ENCODE data around the gene CTBP2. TPM values are rescaled to one million over a fixed set of nuclear protein-coding genes. Genes with fewer than 3 reads are reported as not detected.
A peak's percentile ranks its signal among the peaks of the same experiment; 100 is the strongest.

Gene CTBP2
- total RNA-seq, 1 experiment from 2014 or later: 77.8 TPM

DNA sequence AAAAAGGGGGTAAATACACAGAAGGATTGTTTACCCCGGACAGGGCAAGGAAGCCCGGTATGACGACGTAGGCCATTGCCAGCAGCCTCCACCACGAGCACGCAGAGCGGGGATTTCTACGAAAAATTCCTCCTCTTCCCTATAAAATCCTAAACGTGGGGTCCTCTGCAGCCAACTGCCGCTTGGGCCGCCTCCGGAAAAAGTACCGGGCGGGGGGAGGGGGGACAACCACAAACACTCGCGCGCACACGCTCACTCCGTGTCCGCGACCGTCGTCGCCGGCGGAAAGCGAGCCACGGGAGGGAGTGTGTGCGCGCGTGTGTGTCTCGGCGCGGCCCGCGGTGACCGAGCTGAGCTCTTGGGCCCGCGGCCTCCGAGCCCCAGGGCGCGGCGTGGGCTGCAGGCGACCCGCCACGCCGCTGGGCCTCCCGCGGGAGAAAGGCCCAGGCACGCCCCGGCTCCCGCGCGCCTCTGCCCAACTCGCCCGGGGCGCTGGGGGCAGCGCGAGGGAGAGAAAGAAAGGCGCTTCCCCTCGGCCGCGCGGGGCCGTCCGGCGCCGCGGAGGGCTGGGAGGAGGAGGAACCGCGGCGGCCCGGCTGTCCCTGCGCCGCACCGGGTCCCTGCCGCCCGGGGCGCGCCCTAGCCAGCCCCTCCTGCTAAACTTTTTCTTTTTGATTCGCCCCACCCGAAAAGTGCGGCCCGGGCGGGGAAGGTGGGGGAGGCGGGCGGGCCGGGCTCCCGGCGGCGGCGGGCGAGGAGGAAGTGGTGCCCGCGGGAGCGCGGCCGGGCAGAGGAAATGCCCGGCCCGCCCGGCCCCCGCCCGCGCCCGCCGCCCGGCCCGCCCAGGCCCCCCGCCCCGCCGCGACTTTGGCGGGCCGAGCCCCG lies 1.5 kb downstream of the CTBP2 start:
- Histone ChIP-seq H3K9me3 (ENCODE audit: low read depth, low read length, poor library complexity, severe bottlenecking) (no peaks in the 10 kb centered on the region), H3K36me3 (ENCODE audit: insufficient read depth, low read length, poor library complexity, severe bottlenecking) (no peaks in the 10 kb centered on the region), H3K27me3 (replicated peaks; ENCODE audit: insufficient read depth, low read depth, low read length, poor library complexity) (no peaks in the 10 kb centered on the region), H3K4me3 (ENCODE audit: low read depth, low read length, poor library complexity, severe bottlenecking) (peak overlapping the region; percentile 91), H3K27ac (ENCODE audit: low read depth, low read length, poor library complexity, severe bottlenecking) (peak overlapping the region; percentile 91), H3K4me1 (ENCODE audit: insufficient read depth, low read length, poor library complexity, severe bottlenecking) (peaks cover 41% of the 10 kb centered on the region)
- CTCF ChIA-PET: no interaction called here
- intact Hi-C loops (cut with micrococcal nuclease; ENCODE audit: unreplicated experiment): loop anchor here (10.0 kb wide), 1 partner anchor 104 kb away; no protein-coding TSS in a partner anchor
- no peak for TF ChIP-seq CTCF (conservative IDR thresholded peaks at IDR 0.05; ENCODE audit: low read depth, low read length)
- no peak for TF ChIP-seq EZH2 (IDR thresholded peaks at IDR 0.05; ENCODE audit: borderline replicate concordance, low read depth, low read length, poor library complexity, severe bottlenecking)
- peak; percentile 63 for DNase-seq (ENCODE audit: low spot score)
- POLR2A ChIA-PET (ENCODE audit: low non-redundant PET): no interaction called here
- BruUV-seq (replicated peaks): no TSS peak

DNA sequence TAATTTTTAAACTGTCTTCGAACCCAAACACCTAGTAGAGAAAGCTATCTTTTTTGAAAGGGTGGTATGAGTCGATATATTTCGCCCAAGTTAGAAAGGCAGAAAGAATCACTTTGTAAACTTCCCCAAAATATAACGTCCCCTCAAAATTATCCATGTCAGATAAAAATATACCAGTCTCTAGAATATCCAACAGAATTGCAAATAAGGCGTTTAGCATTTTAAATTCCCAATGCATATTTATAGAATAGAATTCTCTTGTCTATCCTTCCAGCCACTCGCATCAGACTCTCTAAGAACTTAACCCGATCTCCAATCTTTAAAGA lies 2.1 kb downstream of the CTBP2 start:
- DNase-seq (ENCODE audit: low spot score): no peak
- Histone ChIP-seq H3K4me1 (ENCODE audit: insufficient read depth, low read length, poor library complexity, severe bottlenecking) (peaks cover 41% of the 10 kb centered on the region), H3K4me3 (ENCODE audit: low read depth, low read length, poor library complexity, severe bottlenecking) (peak overlapping the region; percentile 91), H3K27me3 (replicated peaks; ENCODE audit: insufficient read depth, low read depth, low read length, poor library complexity) (no peaks in the 10 kb centered on the region), H3K9me3 (ENCODE audit: low read depth, low read length, poor library complexity, severe bottlenecking) (no peaks in the 10 kb centered on the region), H3K27ac (ENCODE audit: low read depth, low read length, poor library complexity, severe bottlenecking) (peak overlapping the region; percentile 91), H3K36me3 (ENCODE audit: insufficient read depth, low read length, poor library complexity, severe bottlenecking) (no peaks in the 10 kb centered on the region)
- ChIA-PET POLR2A (ENCODE audit: low non-redundant PET) (no interaction called here), CTCF (no interaction called here)
- no TSS peak for BruUV-seq (replicated peaks)
- TF ChIP-seq EZH2 (IDR thresholded peaks at IDR 0.05; ENCODE audit: borderline replicate concordance, low read depth, low read length, poor library complexity, severe bottlenecking): no peak
- intact Hi-C loops (cut with micrococcal nuclease; ENCODE audit: unreplicated experiment): loop anchor here (10.0 kb wide), 1 partner anchor 103 kb away; no protein-coding TSS in a partner anchor

GRCh38 chr10:125157505-125157904 lies 2.9 kb downstream of the CTBP2 start:
- Histone ChIP-seq H3K4me1 (ENCODE audit: insufficient read depth, low read length, poor library complexity, severe bottlenecking) (peaks cover 41% of the 10 kb centered on the region), H3K27ac (ENCODE audit: low read depth, low read length, poor library complexity, severe bottlenecking) (peak overlapping the region; percentile 91), H3K9me3 (ENCODE audit: low read depth, low read length, poor library complexity, severe bottlenecking) (no peaks in the 10 kb centered on the region), H3K36me3 (ENCODE audit: insufficient read depth, low read length, poor library complexity, severe bottlenecking) (no peaks in the 10 kb centered on the region), H3K27me3 (replicated peaks; ENCODE audit: insufficient read depth, low read depth, low read length, poor library complexity) (no peaks in the 10 kb centered on the region), H3K4me3 (ENCODE audit: low read depth, low read length, poor library complexity, severe bottlenecking) (peak overlapping the region; percentile 91)
- CTCF ChIA-PET: interaction anchor here (0.6 kb wide), 1 partner anchor 171 kb away, joined by 3 read pairs; no protein-coding TSS in a partner anchor
- no peak for TF ChIP-seq EZH2 (IDR thresholded peaks at IDR 0.05; ENCODE audit: borderline replicate concordance, low read depth, low read length, poor library complexity, severe bottlenecking)
- no peak for TF ChIP-seq CTCF (conservative IDR thresholded peaks at IDR 0.05; ENCODE audit: low read depth, low read length)
- intact Hi-C loops (cut with micrococcal nuclease; ENCODE audit: unreplicated experiment): loop anchor here (10.0 kb wide), 1 partner anchor 103 kb away; no protein-coding TSS in a partner anchor
- POLR2A ChIA-PET (ENCODE audit: low non-redundant PET): no interaction called here
- DNase-seq (ENCODE audit: low spot score): no peak
- BruUV-seq (replicated peaks): no TSS peak
